A673 (cell line): Measurements from ENCODE around the gene MAN2B1.

Source experiments
- EZH2 ChIP-seq: fragments of 200-600 bp; sonication (generic); IDR thresholded peaks from 2 replicates; pipeline ENCODE4 v1.6.1; 2017; ENCODE audit warnings: borderline replicate concordance, low read depth, mild to moderate bottlenecking, mixed read lengths, antibody characterized with exemption, low read length; ENCODE audit not compliant: poor library complexity, severe bottlenecking
- TF ChIP-seq, protein P1 (sequence below): fragments of 300-800, 200-600 bp; sonication (generic); conservative IDR thresholded peaks from 2 replicates; pipeline ENCODE4 v1.5.1; 2017; ENCODE audit warnings: low read depth, mild to moderate bottlenecking, antibody characterized with exemption, low read length, moderate library complexity, mixed read lengths

DNA sequence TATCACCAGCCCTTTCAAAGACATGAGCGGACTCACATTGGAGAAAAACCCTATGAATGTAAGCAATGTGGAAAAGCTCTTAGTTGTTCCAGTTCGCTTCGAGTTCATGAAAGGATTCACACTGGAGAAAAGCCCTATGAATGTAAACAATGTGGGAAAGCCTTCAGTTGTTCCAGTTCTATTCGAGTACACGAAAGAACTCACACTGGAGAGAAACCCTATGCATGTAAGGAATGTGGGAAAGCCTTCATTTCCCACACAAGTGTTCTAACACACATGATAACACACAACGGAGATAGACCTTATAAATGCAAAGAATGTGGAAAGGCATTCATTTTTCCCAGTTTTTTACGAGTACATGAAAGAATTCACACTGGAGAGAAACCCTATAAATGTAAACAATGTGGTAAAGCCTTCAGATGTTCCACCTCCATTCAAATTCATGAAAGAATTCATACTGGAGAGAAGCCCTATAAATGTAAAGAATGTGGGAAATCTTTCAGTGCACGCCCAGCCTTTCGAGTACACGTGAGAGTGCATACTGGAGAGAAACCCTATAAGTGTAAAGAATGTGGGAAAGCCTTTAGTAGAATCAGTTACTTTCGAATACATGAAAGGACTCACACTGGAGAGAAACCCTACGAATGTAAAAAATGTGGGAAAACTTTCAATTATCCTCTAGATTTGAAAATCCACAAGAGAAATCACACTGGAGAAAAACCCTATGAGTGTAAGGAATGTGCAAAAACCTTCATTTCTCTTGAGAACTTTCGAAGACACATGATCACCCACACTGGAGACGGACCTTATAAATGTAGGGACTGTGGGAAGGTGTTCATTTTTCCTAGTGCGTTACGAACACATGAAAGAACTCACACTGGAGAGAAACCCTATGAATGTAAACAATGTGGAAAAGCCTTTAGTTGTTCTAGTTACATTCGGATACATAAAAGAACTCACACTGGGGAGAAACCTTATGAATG is 38.2 kb downstream of the MAN2B1 start:
- TF ChIP-seq, protein P1, sequence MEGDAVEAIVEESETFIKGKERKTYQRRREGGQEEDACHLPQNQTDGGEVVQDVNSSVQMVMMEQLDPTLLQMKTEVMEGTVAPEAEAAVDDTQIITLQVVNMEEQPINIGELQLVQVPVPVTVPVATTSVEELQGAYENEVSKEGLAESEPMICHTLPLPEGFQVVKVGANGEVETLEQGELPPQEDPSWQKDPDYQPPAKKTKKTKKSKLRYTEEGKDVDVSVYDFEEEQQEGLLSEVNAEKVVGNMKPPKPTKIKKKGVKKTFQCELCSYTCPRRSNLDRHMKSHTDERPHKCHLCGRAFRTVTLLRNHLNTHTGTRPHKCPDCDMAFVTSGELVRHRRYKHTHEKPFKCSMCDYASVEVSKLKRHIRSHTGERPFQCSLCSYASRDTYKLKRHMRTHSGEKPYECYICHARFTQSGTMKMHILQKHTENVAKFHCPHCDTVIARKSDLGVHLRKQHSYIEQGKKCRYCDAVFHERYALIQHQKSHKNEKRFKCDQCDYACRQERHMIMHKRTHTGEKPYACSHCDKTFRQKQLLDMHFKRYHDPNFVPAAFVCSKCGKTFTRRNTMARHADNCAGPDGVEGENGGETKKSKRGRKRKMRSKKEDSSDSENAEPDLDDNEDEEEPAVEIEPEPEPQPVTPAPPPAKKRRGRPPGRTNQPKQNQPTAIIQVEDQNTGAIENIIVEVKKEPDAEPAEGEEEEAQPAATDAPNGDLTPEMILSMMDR: no peak
- TF ChIP-seq EZH2: no peak
